A673 (cell line): ENCODE data around the gene AATK. TPM values are rescaled to one million over a fixed set of nuclear protein-coding genes. Genes with fewer than 3 reads are reported as not detected.

Source experiments
- BruUV-seq: library from RNA; stranded (reverse); fragments of 400-500 nt; replicated peaks from 2 replicates; lab custom pipeline; 2021; lab: Mats Ljungman, UMichigan
- CTCF ChIA-PET: fragments of 300-600 bp; sonication (Branson Sonifier 250); formaldehyde crosslinking; loops from one replicate; lab custom pipeline; 2022; ENCODE audit warnings: antibody characterized with exemption; lab: Charles Lee
- POLR2A ChIA-PET: fragments of 300-600 bp; sonication (Branson Sonifier 250); formaldehyde crosslinking; loops from one replicate; lab custom pipeline; 2022; ENCODE audit warnings: antibody characterized with exemption; ENCODE audit not compliant: low non-redundant PET; lab: Charles Lee
- DNase-seq: peaks from one replicate; pipeline ENCODE4 v3.0.0-alpha.2; 2015; ENCODE audit warnings: low spot score
- H3K27ac ChIP-seq: fragments of 200-600 bp; sonication (generic); 2 replicates; pipeline ENCODE4 v1.5.1; 2016; ENCODE audit warnings: mixed run types, low read depth, mild to moderate bottlenecking, mixed read lengths, antibody characterized with exemption, low read length; ENCODE audit not compliant: poor library complexity, severe bottlenecking
- H3K27me3 ChIP-seq: fragments of 200-600 bp; sonication (generic); replicated peaks from 2 replicates; pipeline ENCODE4 v1.6.1; 2017; ENCODE audit warnings: mixed run types, low read depth, mild to moderate bottlenecking, mixed read lengths, antibody characterized with exemption, low read length; ENCODE audit not compliant: insufficient read depth, poor library complexity
- H3K36me3 ChIP-seq: fragments of 200-600 bp; sonication (generic); 2 replicates; pipeline ENCODE4 v1.6.1; 2016; ENCODE audit warnings: mixed run types, mild to moderate bottlenecking, mixed read lengths, antibody characterized with exemption, low read length; ENCODE audit not compliant: insufficient read depth, poor library complexity, severe bottlenecking
- H3K4me1 ChIP-seq: fragments of 200-600 bp; sonication (generic); 2 replicates; pipeline ENCODE4 v1.6.1; 2017; ENCODE audit warnings: mixed run types, mild to moderate bottlenecking, mixed read lengths, antibody characterized with exemption, low read length; ENCODE audit not compliant: insufficient read depth, poor library complexity, severe bottlenecking
- H3K4me3 ChIP-seq: fragments of 200-600 bp; sonication (generic); 2 replicates; pipeline ENCODE4 v1.5.1; 2016; ENCODE audit warnings: low read depth, mixed run types, mild to moderate bottlenecking, mixed read lengths, low read length; ENCODE audit not compliant: poor library complexity, severe bottlenecking
- H3K9me3 ChIP-seq: fragments of 200-600 bp; sonication (generic); 2 replicates; pipeline ENCODE4 v1.6.1; 2016; ENCODE audit warnings: mixed run types, low read depth, mild to moderate bottlenecking, mixed read lengths, antibody characterized with exemption, low read length; ENCODE audit not compliant: poor library complexity, severe bottlenecking
- EZH2 ChIP-seq: fragments of 200-600 bp; sonication (generic); IDR thresholded peaks from 2 replicates; pipeline ENCODE4 v1.6.1; 2017; ENCODE audit warnings: borderline replicate concordance, low read depth, mild to moderate bottlenecking, mixed read lengths, antibody characterized with exemption, low read length; ENCODE audit not compliant: poor library complexity, severe bottlenecking
- intact Hi-C: fragments of 100-400 bp; cut with micrococcal nuclease; formaldehyde crosslinking; loops from one replicate; pipeline ENCODE4 v1.10.0; 2022; ENCODE audit not compliant: unreplicated experiment
- total RNA-seq: library from RNA; stranded (reverse); gene quantifications from 2 replicates; pipeline ENCODE4 v1.2.3, GENCODE V29; 2021
- TF ChIP-seq, protein P1 (sequence below): fragments of 300-800, 200-600 bp; sonication (generic); conservative IDR thresholded peaks from 2 replicates; pipeline ENCODE4 v1.5.1; 2017; ENCODE audit warnings: low read depth, mild to moderate bottlenecking, antibody characterized with exemption, low read length, moderate library complexity, mixed read lengths

Gene AATK
- total RNA-seq, 1 experiment from 2014 or later, result 0.90 TPM

GRCh38 chr17:81179861-81180260 lies 13.8 kb upstream of the AATK start:
- H3K27me3 ChIP-seq, result no peaks in the 10 kb centered on the region
- DNase-seq, result no peak
- POLR2A ChIA-PET, result no interaction called here
- CTCF ChIA-PET, result no interaction called here
- TF ChIP-seq, protein P1, sequence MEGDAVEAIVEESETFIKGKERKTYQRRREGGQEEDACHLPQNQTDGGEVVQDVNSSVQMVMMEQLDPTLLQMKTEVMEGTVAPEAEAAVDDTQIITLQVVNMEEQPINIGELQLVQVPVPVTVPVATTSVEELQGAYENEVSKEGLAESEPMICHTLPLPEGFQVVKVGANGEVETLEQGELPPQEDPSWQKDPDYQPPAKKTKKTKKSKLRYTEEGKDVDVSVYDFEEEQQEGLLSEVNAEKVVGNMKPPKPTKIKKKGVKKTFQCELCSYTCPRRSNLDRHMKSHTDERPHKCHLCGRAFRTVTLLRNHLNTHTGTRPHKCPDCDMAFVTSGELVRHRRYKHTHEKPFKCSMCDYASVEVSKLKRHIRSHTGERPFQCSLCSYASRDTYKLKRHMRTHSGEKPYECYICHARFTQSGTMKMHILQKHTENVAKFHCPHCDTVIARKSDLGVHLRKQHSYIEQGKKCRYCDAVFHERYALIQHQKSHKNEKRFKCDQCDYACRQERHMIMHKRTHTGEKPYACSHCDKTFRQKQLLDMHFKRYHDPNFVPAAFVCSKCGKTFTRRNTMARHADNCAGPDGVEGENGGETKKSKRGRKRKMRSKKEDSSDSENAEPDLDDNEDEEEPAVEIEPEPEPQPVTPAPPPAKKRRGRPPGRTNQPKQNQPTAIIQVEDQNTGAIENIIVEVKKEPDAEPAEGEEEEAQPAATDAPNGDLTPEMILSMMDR, result no peak
- no peak for TF ChIP-seq EZH2
- H3K9me3 ChIP-seq, result peaks cover 3% of the 10 kb centered on the region
- BruUV-seq, result no TSS peak
- no peak overlapping the region for H3K4me3 ChIP-seq
- no peaks in the 10 kb centered on the region for H3K4me1 ChIP-seq
- H3K36me3 ChIP-seq, result no peaks in the 10 kb centered on the region
- intact Hi-C loops, result no loop called here
- no peak overlapping the region for H3K27ac ChIP-seq

DNA sequence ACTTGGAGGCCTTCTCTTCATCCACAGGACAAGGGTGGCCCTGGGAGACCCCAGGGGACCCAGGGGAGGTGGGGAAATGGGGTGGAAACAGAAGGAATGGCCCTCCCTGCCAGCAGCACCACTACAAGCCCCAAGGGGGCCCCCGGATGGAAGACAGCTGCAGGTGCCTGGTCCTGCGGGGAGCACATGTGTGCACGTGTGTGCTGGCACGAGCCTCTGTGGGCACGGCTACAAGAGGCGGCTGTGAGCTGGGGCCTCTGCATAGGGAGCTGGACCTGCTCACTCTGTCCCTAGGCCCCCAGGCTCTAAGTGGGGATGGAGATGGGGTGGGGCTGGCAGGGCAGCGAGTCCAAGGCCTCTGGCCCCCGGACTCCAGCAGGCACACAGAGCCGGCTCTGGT lies 13.2 kb upstream of the AATK start:
- no TSS peak for BruUV-seq
- ChIA-PET CTCF (no interaction called here), POLR2A (no interaction called here)
- H3K27ac ChIP-seq, result no peak overlapping the region
- H3K4me1 ChIP-seq, result no peaks in the 10 kb centered on the region
- no peak for DNase-seq
- H3K27me3 ChIP-seq, result no peaks in the 10 kb centered on the region
- intact Hi-C loops, result no loop called here
- H3K36me3 ChIP-seq, result no peaks in the 10 kb centered on the region
- no peak overlapping the region for H3K4me3 ChIP-seq
- H3K9me3 ChIP-seq, result peaks cover 5% of the 10 kb centered on the region
- no peak for TF ChIP-seq EZH2
- TF ChIP-seq, protein P1, result no peak

- BruUV-seq, result no TSS peak
- ChIA-PET CTCF (no interaction called here), POLR2A (no interaction called here)
- Histone ChIP-seq H3K4me1 (no peaks in the 10 kb centered on the region), H3K27ac (no peak overlapping the region), H3K9me3 (peaks cover 11% of the 10 kb centered on the region), H3K4me3 (no peak overlapping the region), H3K27me3 (no peaks in the 10 kb centered on the region), H3K36me3 (no peaks in the 10 kb centered on the region)
- intact Hi-C loops, result no loop called here
- DNase-seq, result no peak
- no peak for TF ChIP-seq EZH2
- TF ChIP-seq, protein P1, result no peak
These were observed 12.4 kb upstream of the AATK start for GRCh38 chr17:81178136-81179091.
